ENCODE measurements around the gene PLCD4.

Gene PLCD4

DNA sequence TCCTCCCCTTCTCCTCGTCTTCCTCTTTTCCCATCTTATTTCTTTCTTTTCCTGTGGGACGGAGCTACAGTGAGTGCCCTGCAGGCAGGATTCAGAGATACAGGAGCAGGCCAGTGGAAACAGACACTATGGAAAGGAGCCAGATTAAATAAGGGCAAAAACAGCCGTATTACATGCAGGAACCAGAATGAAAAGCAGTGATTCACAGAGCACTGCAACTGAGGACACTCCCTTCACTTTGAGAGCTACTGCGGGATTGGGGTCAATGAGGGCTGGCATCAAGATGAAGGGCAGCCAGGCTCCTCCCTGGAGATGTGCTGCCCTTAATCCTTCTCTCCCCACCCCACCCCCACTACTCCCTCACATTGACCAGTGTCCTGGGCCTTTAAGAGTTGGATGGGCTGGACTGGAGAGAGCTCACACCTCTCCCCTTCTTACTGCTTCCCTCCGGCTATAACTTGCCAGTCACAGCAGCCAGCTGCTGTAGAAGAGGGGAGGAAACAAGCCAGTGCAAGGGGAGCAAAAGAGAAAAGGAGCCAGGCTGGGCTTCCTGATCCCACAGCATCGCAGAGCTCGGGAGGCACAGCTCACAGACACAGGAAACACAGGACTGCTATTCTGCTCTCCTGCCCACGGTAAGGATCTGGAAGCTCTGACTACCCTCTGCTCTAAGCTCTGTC, at the start of gene PLCD4:
Gene PLCD4 (plus strand): TSS at position 464 of the 680 bp plus-strand sequence. CDS start 7,841 bp downstream, outside the sequence.
- H3K4me3 ChIP-seq (ENCODE audit: low read depth, low read length), result peak within 1 kb of the TSS; percentile 25
- no peak within 1 kb of the TSS for H3K9ac ChIP-seq
- no peaks in the 10 kb centered on the region for H3K9me3 ChIP-seq (ENCODE audit: control insufficient read depth, low read length)
- H3K4me1 ChIP-seq, result peaks cover 23% of the 10 kb centered on the region
- TF ChIP-seq, protein P1, sequence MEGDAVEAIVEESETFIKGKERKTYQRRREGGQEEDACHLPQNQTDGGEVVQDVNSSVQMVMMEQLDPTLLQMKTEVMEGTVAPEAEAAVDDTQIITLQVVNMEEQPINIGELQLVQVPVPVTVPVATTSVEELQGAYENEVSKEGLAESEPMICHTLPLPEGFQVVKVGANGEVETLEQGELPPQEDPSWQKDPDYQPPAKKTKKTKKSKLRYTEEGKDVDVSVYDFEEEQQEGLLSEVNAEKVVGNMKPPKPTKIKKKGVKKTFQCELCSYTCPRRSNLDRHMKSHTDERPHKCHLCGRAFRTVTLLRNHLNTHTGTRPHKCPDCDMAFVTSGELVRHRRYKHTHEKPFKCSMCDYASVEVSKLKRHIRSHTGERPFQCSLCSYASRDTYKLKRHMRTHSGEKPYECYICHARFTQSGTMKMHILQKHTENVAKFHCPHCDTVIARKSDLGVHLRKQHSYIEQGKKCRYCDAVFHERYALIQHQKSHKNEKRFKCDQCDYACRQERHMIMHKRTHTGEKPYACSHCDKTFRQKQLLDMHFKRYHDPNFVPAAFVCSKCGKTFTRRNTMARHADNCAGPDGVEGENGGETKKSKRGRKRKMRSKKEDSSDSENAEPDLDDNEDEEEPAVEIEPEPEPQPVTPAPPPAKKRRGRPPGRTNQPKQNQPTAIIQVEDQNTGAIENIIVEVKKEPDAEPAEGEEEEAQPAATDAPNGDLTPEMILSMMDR (IDR thresholded peaks at IDR 0.05), result no peak
- H3K27me3 ChIP-seq (ENCODE audit: control insufficient read depth, insufficient read depth, low read length), result no peaks in the 10 kb centered on the region
- peak within 1 kb of the TSS; percentile 67 for H3K4me2 ChIP-seq (ENCODE audit: low read length)
- no peaks in the 10 kb centered on the region for H3K79me2 ChIP-seq
- H3K36me3 ChIP-seq (ENCODE audit: control insufficient read depth, insufficient read depth, low read length), result no peaks in the 10 kb centered on the region
- H2AFZ ChIP-seq, result peak within 1 kb of the TSS; percentile 94
- H3K27ac ChIP-seq, result peak within 1 kb of the TSS; percentile 67

DNA sequence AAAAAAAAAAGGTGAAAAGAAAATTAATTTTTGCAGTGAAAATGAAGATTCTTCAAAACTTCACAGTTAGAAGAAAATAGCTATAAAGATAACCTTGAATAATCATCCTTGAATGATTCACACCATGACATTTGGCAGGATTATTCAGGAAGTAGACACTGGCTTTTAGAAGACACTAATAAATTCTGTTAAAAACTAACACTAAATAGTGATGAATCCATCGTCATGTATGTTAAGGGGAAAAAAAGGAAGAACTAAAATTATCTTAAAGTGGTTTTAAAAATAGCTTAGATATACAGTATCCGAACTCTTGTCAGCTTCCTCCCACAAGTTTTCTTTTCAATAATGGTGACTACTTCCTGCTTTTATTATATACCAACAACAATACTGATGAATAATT, 49.8 kb upstream of the PLCD4 start:
- H3K27me3 ChIP-seq (ENCODE audit: control insufficient read depth, insufficient read depth, low read length), result no peaks in the 10 kb centered on the region
- TF ChIP-seq, protein P1 (IDR thresholded peaks at IDR 0.05), result no peak
- H3K27ac ChIP-seq, result no peak overlapping the region
- H2AFZ ChIP-seq, result no peak overlapping the region
- H3K4me1 ChIP-seq, result no peaks in the 10 kb centered on the region
- no peak overlapping the region for H3K4me2 ChIP-seq (ENCODE audit: low read length)
- peaks cover 2% of the 10 kb centered on the region for H3K79me2 ChIP-seq
- no peaks in the 10 kb centered on the region for H3K36me3 ChIP-seq (ENCODE audit: control insufficient read depth, insufficient read depth, low read length)
- no peaks in the 10 kb centered on the region for H3K9me3 ChIP-seq (ENCODE audit: control insufficient read depth, low read length)
- no peak overlapping the region for H3K9ac ChIP-seq
- H3K4me3 ChIP-seq (ENCODE audit: low read depth, low read length), result no peak overlapping the region

DNA sequence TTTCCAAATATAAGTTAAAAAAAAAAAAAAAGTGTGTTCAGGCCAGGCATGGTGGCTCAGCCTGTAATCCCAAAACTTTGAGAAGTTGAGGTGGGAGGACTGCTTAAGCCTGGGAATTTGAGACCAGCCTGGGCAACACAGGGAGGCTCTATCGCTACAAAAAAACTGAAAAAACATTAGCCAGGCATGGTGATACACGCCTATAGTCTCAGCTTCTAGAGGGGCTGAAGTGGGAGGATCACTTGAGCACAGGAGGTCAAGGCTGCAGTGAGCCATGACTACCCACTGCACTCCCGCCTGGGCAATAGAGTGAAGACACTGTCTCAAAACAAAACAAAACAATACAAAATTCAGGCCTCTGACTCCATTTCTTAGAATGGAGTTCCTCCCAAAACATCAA, 48.7 kb upstream of the PLCD4 start:
- no peaks in the 10 kb centered on the region for H3K4me1 ChIP-seq
- no peak overlapping the region for H3K4me3 ChIP-seq (ENCODE audit: low read depth, low read length)
- no peaks in the 10 kb centered on the region for H3K27me3 ChIP-seq (ENCODE audit: control insufficient read depth, insufficient read depth, low read length)
- H3K9ac ChIP-seq, result no peak overlapping the region
- no peak overlapping the region for H3K4me2 ChIP-seq (ENCODE audit: low read length)
- H3K9me3 ChIP-seq (ENCODE audit: control insufficient read depth, low read length), result no peaks in the 10 kb centered on the region
- no peak overlapping the region for H3K27ac ChIP-seq
- peaks cover 5% of the 10 kb centered on the region for H3K79me2 ChIP-seq
- TF ChIP-seq, protein P1 (IDR thresholded peaks at IDR 0.05), result no peak
- no peak overlapping the region for H2AFZ ChIP-seq
- no peaks in the 10 kb centered on the region for H3K36me3 ChIP-seq (ENCODE audit: control insufficient read depth, insufficient read depth, low read length)

DNA sequence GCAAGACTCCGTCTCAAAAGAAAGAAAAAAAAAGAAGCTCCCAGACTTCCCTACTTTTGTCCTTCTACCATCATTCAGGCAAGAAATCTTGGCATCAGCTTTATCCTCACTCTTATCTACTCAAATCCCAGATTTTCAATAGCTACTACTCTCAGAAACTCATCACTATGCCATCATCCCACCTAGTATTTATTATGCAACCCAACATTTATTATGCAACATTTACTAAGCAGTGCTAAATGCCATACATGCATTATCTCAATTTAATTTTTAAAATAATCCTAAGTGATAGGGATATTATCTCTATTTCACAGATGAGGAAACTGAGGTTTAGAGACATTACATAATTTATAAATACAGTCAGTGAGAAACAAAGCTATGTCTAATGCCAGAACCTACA, 43.6 kb upstream of the PLCD4 start:
- TF ChIP-seq, protein P1 (IDR thresholded peaks at IDR 0.05), result no peak

DNA sequence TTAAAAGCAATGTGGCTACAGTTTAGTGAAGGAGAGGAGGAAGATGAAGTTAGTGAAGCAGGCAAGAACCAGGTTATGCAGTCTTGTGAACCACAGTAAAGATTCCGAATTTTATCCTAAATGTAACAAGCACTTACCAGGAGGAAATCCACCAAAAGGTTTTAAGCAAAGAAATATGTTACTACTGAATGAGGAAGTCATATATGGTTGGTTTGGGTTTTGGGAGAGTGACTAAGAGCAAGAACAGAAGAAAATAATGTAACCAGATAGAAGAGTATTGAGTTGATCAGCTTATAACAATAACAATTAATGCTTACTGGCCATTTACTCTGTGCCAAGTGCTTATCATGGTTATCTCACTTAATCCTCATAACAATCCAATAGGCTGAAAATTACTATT, 41.4 kb upstream of the PLCD4 start:
- Histone ChIP-seq H3K27ac (no peak overlapping the region), H3K4me2 (ENCODE audit: low read length) (no peak overlapping the region), H3K36me3 (ENCODE audit: control insufficient read depth, insufficient read depth, low read length) (no peaks in the 10 kb centered on the region), H3K79me2 (peaks cover 19% of the 10 kb centered on the region), H3K4me3 (ENCODE audit: low read depth, low read length) (no peak overlapping the region), H3K9ac (no peak overlapping the region), H3K9me3 (ENCODE audit: control insufficient read depth, low read length) (no peaks in the 10 kb centered on the region), H3K4me1 (peaks cover 17% of the 10 kb centered on the region), H2AFZ (no peak overlapping the region), H3K27me3 (ENCODE audit: control insufficient read depth, insufficient read depth, low read length) (no peaks in the 10 kb centered on the region)
- TF ChIP-seq, protein P1 (IDR thresholded peaks at IDR 0.05), result no peak

More for the DNA sequence above, 43.6 kb upstream of the PLCD4 start:
- Histone ChIP-seq H3K4me1 (peaks cover 3% of the 10 kb centered on the region), H2AFZ (no peak overlapping the region), H3K27ac (no peak overlapping the region), H3K79me2 (peaks cover 7% of the 10 kb centered on the region), H3K36me3 (ENCODE audit: control insufficient read depth, insufficient read depth, low read length) (no peaks in the 10 kb centered on the region), H3K9ac (no peak overlapping the region), H3K9me3 (ENCODE audit: control insufficient read depth, low read length) (no peaks in the 10 kb centered on the region), H3K4me3 (ENCODE audit: low read depth, low read length) (no peak overlapping the region), H3K4me2 (ENCODE audit: low read length) (no peak overlapping the region), H3K27me3 (ENCODE audit: control insufficient read depth, insufficient read depth, low read length) (no peaks in the 10 kb centered on the region)
